GM21786 (cell line): ENCODE data around the gene HTD2.

Source experiments
- ATAC-seq: cut with Tn5 transposase; IDR thresholded peaks from one replicate; pipeline ENCODE4 v1.9.1; 2021; ENCODE audit not compliant: unreplicated experiment

Gene HTD2

GRCh38 chr3:58355179-58355578 lies 48.9 kb downstream of the HTD2 start:
- ATAC-seq, result peak; percentile 51

GRCh38 chr3:58356054-58356453 lies 49.7 kb downstream of the HTD2 start:
- ATAC-seq, result no peak

GRCh38 chr3:58357402-58357801 lies 51.1 kb downstream of the HTD2 start:
- ATAC-seq, result no peak

GRCh38 chr3:58358092-58358491 lies 51.8 kb downstream of the HTD2 start:
- no peak for ATAC-seq

GRCh38 chr3:58358808-58359207 lies 52.5 kb downstream of the HTD2 start:
- ATAC-seq, result no peak

- ATAC-seq, result no peak
Measured at GRCh38 chr3:58359621-58360020, 53.3 kb downstream of the HTD2 start.

- ATAC-seq, result no peak
Measured at GRCh38 chr3:58361866-58362265, 55.5 kb downstream of the HTD2 start.

GRCh38 chr3:58366699-58367098 lies 60.4 kb downstream of the HTD2 start:
- no peak for ATAC-seq

- ATAC-seq, result no peak
Measured at GRCh38 chr3:58369038-58369437, 62.7 kb downstream of the HTD2 start.
